ENCODE results near the gene CCDC180.
A peak's percentile ranks its signal among the peaks of the same experiment; 100 is the strongest.

CCDC180 gene

GRCh38 chr9:97310896-97311295, 3.4 kb downstream of the CCDC180 start:
- no peak overlapping the region for H3K4me3 ChIP-seq (replicated peaks in 1 of 2; ENCODE audit: low read depth in 2 of 2, low read length in 2 of 2)
- TF ChIP-seq CTCF (IDR thresholded peaks at IDR 0.05; ENCODE audit: low read depth, low read length), result no peak
- no peak for DNase-seq (ENCODE audit: low read depth in 2 of 2)

- H3K4me3 ChIP-seq (replicated peaks in 1 of 2; ENCODE audit: low read depth in 2 of 2, low read length in 2 of 2), result no peak overlapping the region
Observed at GRCh38 chr9:97311798-97312500, 4.5 kb downstream of the CCDC180 start.

GRCh38 chr9:97312556-97312955, 5.1 kb downstream of the CCDC180 start:
- no peak for DNase-seq (ENCODE audit: low read depth in 2 of 2)
- no peak for TF ChIP-seq CTCF (IDR thresholded peaks at IDR 0.05; ENCODE audit: low read depth, low read length)
- H3K4me3 ChIP-seq (replicated peaks in 1 of 2; ENCODE audit: low read depth in 2 of 2, low read length in 2 of 2), result no peak overlapping the region

More at GRCh38 chr9:97311798-97312500, 4.5 kb downstream of the CCDC180 start:
- DNase-seq (ENCODE audit: low read depth in 2 of 2), result no peak
- no peak for TF ChIP-seq CTCF (IDR thresholded peaks at IDR 0.05; ENCODE audit: low read depth, low read length)

GRCh38 chr9:97313243-97313642, 5.8 kb downstream of the CCDC180 start:
- DNase-seq (ENCODE audit: low read depth in 2 of 2), result no peak
- no peak for TF ChIP-seq CTCF (IDR thresholded peaks at IDR 0.05; ENCODE audit: low read depth, low read length)
- no peak overlapping the region for H3K4me3 ChIP-seq (replicated peaks in 1 of 2; ENCODE audit: low read depth in 2 of 2, low read length in 2 of 2)

- no peak for TF ChIP-seq CTCF (IDR thresholded peaks at IDR 0.05; ENCODE audit: low read depth, low read length)
- DNase-seq (ENCODE audit: low read depth in 2 of 2), result no peak
Observed at GRCh38 chr9:97313746-97314145, 6.3 kb downstream of the CCDC180 start.

GRCh38 chr9:97314503-97314902, 7.0 kb downstream of the CCDC180 start:
- DNase-seq (ENCODE audit: low read depth in 2 of 2), result no peak
- no peak for TF ChIP-seq CTCF (IDR thresholded peaks at IDR 0.05; ENCODE audit: low read depth, low read length)
- no peak overlapping the region for H3K4me3 ChIP-seq (replicated peaks in 1 of 2; ENCODE audit: low read depth in 2 of 2, low read length in 2 of 2)

More at GRCh38 chr9:97313746-97314145, 6.3 kb downstream of the CCDC180 start:
- no peak overlapping the region for H3K4me3 ChIP-seq (replicated peaks in 1 of 2; ENCODE audit: low read depth in 2 of 2, low read length in 2 of 2)

GRCh38 chr9:97315550-97315949, 8.1 kb downstream of the CCDC180 start:
- no peak overlapping the region for H3K4me3 ChIP-seq (replicated peaks in 1 of 2; ENCODE audit: low read depth in 2 of 2, low read length in 2 of 2)
- TF ChIP-seq CTCF (IDR thresholded peaks at IDR 0.05; ENCODE audit: low read depth, low read length), result no peak
- DNase-seq (ENCODE audit: low read depth in 2 of 2), result peak; percentile 42 to 47
